Stimulated activated CD4-positive, alpha-beta T cell treated with anti-CD3 and anti-CD28 coated beads, TNF-alpha, amount 100 ng/mL, for 4 hours (primary cell): ENCODE measurements around the gene RAPGEF4.
"Not testable (repeated sequence)": the region's sequence is repeated elsewhere in the genome, so short reads cannot be mapped to it uniquely, and the experiment has no call there.

Experiments used
- DNase-seq, 3 experiments: peaks; one replicate each; pipeline ENCODE4 v3.0.0-alpha.2; 2020; ENCODE audit warnings: low read depth in 3 of 3

RAPGEF4 gene

GRCh38 chr2:173032032-173032431 lies 296.4 kb downstream of the RAPGEF4 start:
- DNase-seq, result no peak

GRCh38 chr2:173033084-173033483 lies 297.4 kb downstream of the RAPGEF4 start:
- DNase-seq, result no peak

GRCh38 chr2:173034143-173034542 lies 298.5 kb downstream of the RAPGEF4 start:
- DNase-seq, result no peak

- DNase-seq, result no peak
Measured at GRCh38 chr2:173037245-173038120, 301.8 kb downstream of the RAPGEF4 start.

- DNase-seq, result not testable (repeated sequence)
Measured at GRCh38 chr2:173038257-173038656, 302.6 kb downstream of the RAPGEF4 start.

- no peak for DNase-seq
Measured at GRCh38 chr2:173040729-173041128, 305.1 kb downstream of the RAPGEF4 start.

- DNase-seq, result no peak
Measured at GRCh38 chr2:173043476-173043875, 307.8 kb downstream of the RAPGEF4 start.

- DNase-seq, result no peak
Measured at GRCh38 chr2:173043897-173044519, 308.4 kb downstream of the RAPGEF4 start.

- DNase-seq, result no peak
Measured at GRCh38 chr2:173044686-173045085, 309.0 kb downstream of the RAPGEF4 start.

- DNase-seq, result no peak
Measured at GRCh38 chr2:173045181-173045580, 309.5 kb downstream of the RAPGEF4 start.

- DNase-seq, result no peak
Measured at GRCh38 chr2:173048522-173048896, 312.9 kb downstream of the RAPGEF4 start.

GRCh38 chr2:173048897-173049661 lies 313.4 kb downstream of the RAPGEF4 start:
- DNase-seq, result no peak

- no peak for DNase-seq
Measured at GRCh38 chr2:173049831-173050230, 314.2 kb downstream of the RAPGEF4 start.

GRCh38 chr2:173050684-173051083 lies 315.0 kb downstream of the RAPGEF4 start:
- no peak for DNase-seq

- no peak for DNase-seq
Measured at GRCh38 chr2:173051463-173052215, 316.0 kb downstream of the RAPGEF4 start.

GRCh38 chr2:173053043-173053699 lies 317.5 kb downstream of the RAPGEF4 start:
- no peak for DNase-seq

GRCh38 chr2:173054466-173054865 lies 318.8 kb downstream of the RAPGEF4 start:
- no peak for DNase-seq

- DNase-seq, result no peak
Measured at GRCh38 chr2:173056705-173057364, 321.2 kb downstream of the RAPGEF4 start.

- no peak for DNase-seq
Measured at GRCh38 chr2:173058097-173058496, 322.5 kb downstream of the RAPGEF4 start.

- no peak for DNase-seq
Measured at GRCh38 chr2:173058673-173059072, 323.0 kb downstream of the RAPGEF4 start.

- no peak for DNase-seq
Measured at GRCh38 chr2:173059292-173059691, 323.6 kb downstream of the RAPGEF4 start.
